WTC11 (cell line): Measurements from ENCODE around the gene GOLGA7B. TPM values are rescaled to one million over a fixed set of nuclear protein-coding genes. Genes with fewer than 3 reads are reported as not detected.

Experiments used
- ATAC-seq: fragments of 200-7000 bp; cut with Tn5 transposase; 2 replicates; pipeline ENCODE4 v1.10.0; 2021; ENCODE audit warnings: mild to moderate bottlenecking, moderate library complexity
- CTCF ChIA-PET: fragments of 300-600 bp; sonication (Branson Sonifier 250); formaldehyde crosslinking; loops from one replicate; lab custom pipeline; 2021; ENCODE audit warnings: antibody characterized with exemption; lab: Charles Lee
- POLR2A ChIA-PET: fragments of 350-600 bp; sonication (Branson Sonifier 250); formaldehyde crosslinking; loops from one replicate; lab custom pipeline; 2021; ENCODE audit warnings: antibody characterized with exemption; lab: Charles Lee
- DNase-seq: peaks from one replicate; pipeline ENCODE4 v3.0.0; 2021; ENCODE audit warnings: low spot score
- H3K27ac Mint-ChIP-seq: 2 replicates; pipeline ENCODE4 v1.8.0; 2021; ENCODE audit warnings: mixed read lengths
- H3K27me3 Mint-ChIP-seq: 2 replicates; pipeline ENCODE4 v1.8.0; 2021; ENCODE audit warnings: low read depth, mild to moderate bottlenecking, moderate library complexity, mixed read lengths
- H3K36me3 Mint-ChIP-seq: 2 replicates; pipeline ENCODE4 v1.8.0; 2021; ENCODE audit warnings: mixed read lengths
- H3K4me1 Mint-ChIP-seq: 2 replicates; pipeline ENCODE4 v1.8.0; 2022; ENCODE audit warnings: mixed read lengths
- H3K4me3 Mint-ChIP-seq: 2 replicates; pipeline ENCODE4 v1.8.0; 2021; ENCODE audit warnings: mild to moderate bottlenecking, moderate library complexity, mixed read lengths
- H3K9me3 Mint-ChIP-seq: 2 replicates; pipeline ENCODE4 v1.8.0; 2021; ENCODE audit warnings: mixed read lengths
- ATF1 ChIP-seq: sonication (generic); formaldehyde crosslinking; IDR thresholded peaks from 2 replicates; pipeline ENCODE4 v1.8.1; 2023; ENCODE audit warnings: mild to moderate bottlenecking, moderate library complexity, missing genetic modification reagents
- ATF6 ChIP-seq: sonication (generic); formaldehyde crosslinking; IDR thresholded peaks from 2 replicates; pipeline ENCODE4 v1.8.1; 2023; ENCODE audit warnings: mild to moderate bottlenecking, missing genetic modification reagents
- CREM ChIP-seq: sonication (generic); formaldehyde crosslinking; IDR thresholded peaks from 2 replicates; pipeline ENCODE4 v1.8.1; 2022; ENCODE audit warnings: mild to moderate bottlenecking, missing genetic modification reagents, moderate library complexity
- E2F5 ChIP-seq: sonication (generic); formaldehyde crosslinking; IDR thresholded peaks from 2 replicates; pipeline ENCODE4 v1.8.1; 2022; ENCODE audit warnings: mild to moderate bottlenecking, moderate library complexity, missing genetic modification reagents
- ETV6 ChIP-seq: sonication (generic); formaldehyde crosslinking; IDR thresholded peaks from 2 replicates; pipeline ENCODE4 v1.8.1; 2022; ENCODE audit warnings: mild to moderate bottlenecking, missing genetic modification reagents
- MLX ChIP-seq: sonication (generic); formaldehyde crosslinking; IDR thresholded peaks from 2 replicates; pipeline ENCODE4 v1.8.1; 2023; ENCODE audit warnings: mild to moderate bottlenecking, missing genetic modification reagents, moderate library complexity
- SOX15 ChIP-seq: fragments of 250-450 bp; sonication (Bioruptor Pico); IDR thresholded peaks from 2 replicates; pipeline ENCODE4 v1.9.0; 2021; ENCODE audit warnings: mild to moderate bottlenecking
- TP53 ChIP-seq: sonication (generic); formaldehyde crosslinking; IDR thresholded peaks from 2 replicates; pipeline ENCODE4 v1.8.1; 2023; ENCODE audit warnings: mild to moderate bottlenecking, missing genetic modification reagents
- ZNF232 ChIP-seq: sonication (generic); formaldehyde crosslinking; IDR thresholded peaks from 2 replicates; pipeline ENCODE4 v1.8.0; 2022; ENCODE audit warnings: mild to moderate bottlenecking, missing genetic modification reagents
- ZNF263 ChIP-seq: sonication (generic); formaldehyde crosslinking; IDR thresholded peaks from 2 replicates; pipeline ENCODE4 v1.8.1; 2022; ENCODE audit warnings: low read depth, mild to moderate bottlenecking, moderate library complexity, missing genetic modification reagents
- ZNF317 ChIP-seq: sonication (generic); formaldehyde crosslinking; IDR thresholded peaks from 2 replicates; pipeline ENCODE4 v1.8.1; 2023; ENCODE audit warnings: low read depth, mild to moderate bottlenecking, moderate library complexity, missing genetic modification reagents, borderline replicate concordance
- ZNF416 ChIP-seq: fragments of 250-450 bp; sonication (Bioruptor Pico); IDR thresholded peaks from 2 replicates; pipeline ENCODE4 v1.9.0; 2021; ENCODE audit warnings: mild to moderate bottlenecking, inconsistent platforms
- total RNA-seq: library from RNA; stranded (reverse); gene quantifications from 3 replicates; pipeline ENCODE4 v1.2.3, GENCODE V29; 2021
- TF ChIP-seq, protein P1 (sequence below): fragments of 250-450 bp; sonication (Bioruptor Pico); conservative IDR thresholded peaks from 2 replicates; pipeline ENCODE4 v1.9.0; 2021; ENCODE audit warnings: mild to moderate bottlenecking
- TF ChIP-seq, protein P2 (sequence below): sonication (generic); formaldehyde crosslinking; IDR thresholded peaks from 2 replicates; pipeline ENCODE4 v1.8.1; 2023; ENCODE audit warnings: mild to moderate bottlenecking, missing genetic modification reagents
- TF ChIP-seq, protein P3 (sequence below): sonication (generic); formaldehyde crosslinking; IDR thresholded peaks from 2 replicates; pipeline ENCODE4 v1.8.0; 2022; ENCODE audit warnings: mild to moderate bottlenecking, missing genetic modification reagents

The GOLGA7B gene
- total RNA-seq, 1 experiment from 2014 or later = 0.24 TPM

GRCh38 chr10:97858001-97858439, 8.4 kb downstream of the GOLGA7B start:
- Mint-ChIP-seq H3K9me3 (no peaks in the 10 kb centered on the region), H3K4me1 (peaks cover 24% of the 10 kb centered on the region), H3K36me3 (no peaks in the 10 kb centered on the region), H3K4me3 (no peak overlapping the region), H3K27ac (no peak overlapping the region), H3K27me3 (peaks cover 10% of the 10 kb centered on the region)
- CTCF ChIA-PET = interaction anchor here (0.8 to 2.7 kb wide), 4 partner anchors 11 to 66 kb away, joined by 3 to 8 read pairs (median 4); no protein-coding TSS in a partner anchor
- ATAC-seq (no peak), DNase-seq (no peak)
- no peak for TF ChIP-seq ZNF232 (CRISPR knock-in tag)
- TF ChIP-seq, protein P1, sequence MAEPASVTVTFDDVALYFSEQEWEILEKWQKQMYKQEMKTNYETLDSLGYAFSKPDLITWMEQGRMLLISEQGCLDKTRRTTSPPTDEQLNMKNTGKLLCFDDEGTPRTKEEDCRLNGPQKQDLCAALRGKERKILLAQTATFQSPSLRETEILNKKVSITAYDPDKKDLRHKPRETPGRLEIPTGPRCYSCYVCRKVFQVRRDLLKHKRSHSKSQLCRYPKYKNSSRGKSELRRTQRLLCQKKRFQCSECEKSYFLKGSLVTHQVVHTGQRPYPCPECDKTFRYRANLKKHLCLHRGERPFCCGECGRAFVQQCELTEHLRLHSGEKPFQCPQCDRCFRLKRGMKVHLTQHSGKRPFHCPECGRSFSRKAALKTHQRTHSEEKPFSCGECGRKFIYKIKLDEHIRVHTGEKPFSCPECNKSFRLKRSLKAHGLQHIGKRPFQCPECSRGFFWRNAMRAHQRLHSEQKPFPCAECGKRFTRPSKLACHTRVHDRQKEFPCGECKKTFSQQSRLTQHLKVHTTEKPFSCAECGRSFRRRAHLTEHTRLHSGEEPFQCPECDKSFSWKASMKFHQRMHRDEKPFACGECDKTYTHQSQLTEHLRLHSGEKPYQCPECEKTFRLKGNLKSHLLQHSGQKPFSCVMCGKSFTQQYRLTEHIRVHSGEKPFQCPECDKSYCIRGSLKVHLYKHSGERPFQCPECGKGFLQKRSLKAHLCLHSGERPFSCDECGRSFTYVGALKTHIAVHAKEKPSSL (CRISPR knock-in tag) = no peak
- TF ChIP-seq ZNF263 = no peak
- TF ChIP-seq, protein P2, sequence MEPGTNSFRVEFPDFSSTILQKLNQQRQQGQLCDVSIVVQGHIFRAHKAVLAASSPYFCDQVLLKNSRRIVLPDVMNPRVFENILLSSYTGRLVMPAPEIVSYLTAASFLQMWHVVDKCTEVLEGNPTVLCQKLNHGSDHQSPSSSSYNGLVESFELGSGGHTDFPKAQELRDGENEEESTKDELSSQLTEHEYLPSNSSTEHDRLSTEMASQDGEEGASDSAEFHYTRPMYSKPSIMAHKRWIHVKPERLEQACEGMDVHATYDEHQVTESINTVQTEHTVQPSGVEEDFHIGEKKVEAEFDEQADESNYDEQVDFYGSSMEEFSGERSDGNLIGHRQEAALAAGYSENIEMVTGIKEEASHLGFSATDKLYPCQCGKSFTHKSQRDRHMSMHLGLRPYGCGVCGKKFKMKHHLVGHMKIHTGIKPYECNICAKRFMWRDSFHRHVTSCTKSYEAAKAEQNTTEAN (CRISPR knock-in tag) = no peak
- no peak for TF ChIP-seq ZNF317 (CRISPR knock-in tag)
- no peak for TF ChIP-seq MLX (CRISPR knock-in tag)
- TF ChIP-seq ATF1 (CRISPR knock-in tag) = no peak
- TF ChIP-seq E2F5 (CRISPR knock-in tag) = no peak
- POLR2A ChIA-PET = no interaction called here

- H3K4me3 Mint-ChIP-seq = no peak overlapping the region
- no peaks in the 10 kb centered on the region for H3K9me3 Mint-ChIP-seq
- ATAC-seq (peak; percentile 48), DNase-seq (no peak)
- TF ChIP-seq ETV6 = no peak
- TF ChIP-seq, protein P3, sequence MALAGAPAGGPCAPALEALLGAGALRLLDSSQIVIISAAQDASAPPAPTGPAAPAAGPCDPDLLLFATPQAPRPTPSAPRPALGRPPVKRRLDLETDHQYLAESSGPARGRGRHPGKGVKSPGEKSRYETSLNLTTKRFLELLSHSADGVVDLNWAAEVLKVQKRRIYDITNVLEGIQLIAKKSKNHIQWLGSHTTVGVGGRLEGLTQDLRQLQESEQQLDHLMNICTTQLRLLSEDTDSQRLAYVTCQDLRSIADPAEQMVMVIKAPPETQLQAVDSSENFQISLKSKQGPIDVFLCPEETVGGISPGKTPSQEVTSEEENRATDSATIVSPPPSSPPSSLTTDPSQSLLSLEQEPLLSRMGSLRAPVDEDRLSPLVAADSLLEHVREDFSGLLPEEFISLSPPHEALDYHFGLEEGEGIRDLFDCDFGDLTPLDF (CRISPR knock-in tag) = no peak
- no peak for TF ChIP-seq CREM
- TF ChIP-seq ATF6 (CRISPR knock-in tag) = no peak
- no peak for TF ChIP-seq SOX15 (CRISPR knock-in tag)
- TF ChIP-seq MLX (CRISPR knock-in tag) = no peak
- TF ChIP-seq TP53 (CRISPR knock-in tag) = no peak
- TF ChIP-seq ZNF416 (CRISPR knock-in tag) = no peak
- no peak for TF ChIP-seq ZNF232 (CRISPR knock-in tag)
- ChIA-PET POLR2A (interaction anchor here (0.7 kb wide), 1 partner anchor 10 kb away, joined by 3 read pairs; no protein-coding TSS in a partner anchor), CTCF (interaction anchor here (0.6 to 2.8 kb wide), 12 partner anchors 8 to 829 kb away, joined by 3 to 18 read pairs (median 4); partner anchors contain the start of genes GOLGA7B and MARVELD1)
- peaks cover 26% of the 10 kb centered on the region for H3K4me1 Mint-ChIP-seq
- no peaks in the 10 kb centered on the region for H3K36me3 Mint-ChIP-seq
- H3K27me3 Mint-ChIP-seq = no peaks in the 10 kb centered on the region; the same call in 1 of the 2 replicates
- no peak overlapping the region for H3K27ac Mint-ChIP-seq
Measured at GRCh38 chr10:97861097-97861750, 11.6 kb downstream of the GOLGA7B start.
